GM18861 (cell line): ENCODE measurements around the gene KIRREL3.

ENCODE experiments used
- ATAC-seq: cut with Tn5 transposase; IDR thresholded peaks from one replicate; pipeline ENCODE4 v1.9.1; 2021; ENCODE audit not compliant: unreplicated experiment

KIRREL3 gene

GRCh38 chr11:126588630-126589491 lies 411.7 kb downstream of the KIRREL3 start:
- no peak for ATAC-seq

GRCh38 chr11:126587541-126587940 lies 413.0 kb downstream of the KIRREL3 start:
- no peak for ATAC-seq

GRCh38 chr11:126585774-126586491 lies 414.6 kb downstream of the KIRREL3 start:
- ATAC-seq = no peak

GRCh38 chr11:126585388-126585773 lies 415.2 kb downstream of the KIRREL3 start:
- ATAC-seq = no peak

- no peak for ATAC-seq
Observed at GRCh38 chr11:126583594-126584427, 416.8 kb downstream of the KIRREL3 start.

GRCh38 chr11:126583101-126583500 lies 417.5 kb downstream of the KIRREL3 start:
- ATAC-seq = no peak

GRCh38 chr11:126581871-126582648 lies 418.5 kb downstream of the KIRREL3 start:
- no peak for ATAC-seq

- ATAC-seq = no peak
Observed at GRCh38 chr11:126578426-126578825, 422.1 kb downstream of the KIRREL3 start.

- no peak for ATAC-seq
Observed at GRCh38 chr11:126578021-126578420, 422.5 kb downstream of the KIRREL3 start.

GRCh38 chr11:126575849-126576248 lies 424.7 kb downstream of the KIRREL3 start:
- ATAC-seq = no peak

- ATAC-seq = no peak
Observed at GRCh38 chr11:126573325-126573978, 427.1 kb downstream of the KIRREL3 start.

GRCh38 chr11:126570489-126570888 lies 430.1 kb downstream of the KIRREL3 start:
- no peak for ATAC-seq

- no peak for ATAC-seq
Observed at GRCh38 chr11:126567419-126567818, 433.2 kb downstream of the KIRREL3 start.

- ATAC-seq = no peak
Observed at GRCh38 chr11:126564566-126564965, 436.0 kb downstream of the KIRREL3 start.

GRCh38 chr11:126561327-126561893 lies 439.2 kb downstream of the KIRREL3 start:
- ATAC-seq = no peak

- ATAC-seq = no peak
Observed at GRCh38 chr11:126560221-126560620, 440.3 kb downstream of the KIRREL3 start.

- ATAC-seq = no peak
Observed at GRCh38 chr11:126548581-126549550, 451.7 kb downstream of the KIRREL3 start.

- no peak for ATAC-seq
Observed at GRCh38 chr11:126547691-126548090, 452.9 kb downstream of the KIRREL3 start.

GRCh38 chr11:126547161-126547560 lies 453.4 kb downstream of the KIRREL3 start:
- ATAC-seq = no peak
